Effector CD4-positive, alpha-beta T cell (primary cell): ENCODE measurements around the gene DNAI1.

Source experiments
- DNase-seq: peaks from one replicate; pipeline ENCODE4 v3.0.0-alpha.2; 2020

DNAI1 gene

DNA sequence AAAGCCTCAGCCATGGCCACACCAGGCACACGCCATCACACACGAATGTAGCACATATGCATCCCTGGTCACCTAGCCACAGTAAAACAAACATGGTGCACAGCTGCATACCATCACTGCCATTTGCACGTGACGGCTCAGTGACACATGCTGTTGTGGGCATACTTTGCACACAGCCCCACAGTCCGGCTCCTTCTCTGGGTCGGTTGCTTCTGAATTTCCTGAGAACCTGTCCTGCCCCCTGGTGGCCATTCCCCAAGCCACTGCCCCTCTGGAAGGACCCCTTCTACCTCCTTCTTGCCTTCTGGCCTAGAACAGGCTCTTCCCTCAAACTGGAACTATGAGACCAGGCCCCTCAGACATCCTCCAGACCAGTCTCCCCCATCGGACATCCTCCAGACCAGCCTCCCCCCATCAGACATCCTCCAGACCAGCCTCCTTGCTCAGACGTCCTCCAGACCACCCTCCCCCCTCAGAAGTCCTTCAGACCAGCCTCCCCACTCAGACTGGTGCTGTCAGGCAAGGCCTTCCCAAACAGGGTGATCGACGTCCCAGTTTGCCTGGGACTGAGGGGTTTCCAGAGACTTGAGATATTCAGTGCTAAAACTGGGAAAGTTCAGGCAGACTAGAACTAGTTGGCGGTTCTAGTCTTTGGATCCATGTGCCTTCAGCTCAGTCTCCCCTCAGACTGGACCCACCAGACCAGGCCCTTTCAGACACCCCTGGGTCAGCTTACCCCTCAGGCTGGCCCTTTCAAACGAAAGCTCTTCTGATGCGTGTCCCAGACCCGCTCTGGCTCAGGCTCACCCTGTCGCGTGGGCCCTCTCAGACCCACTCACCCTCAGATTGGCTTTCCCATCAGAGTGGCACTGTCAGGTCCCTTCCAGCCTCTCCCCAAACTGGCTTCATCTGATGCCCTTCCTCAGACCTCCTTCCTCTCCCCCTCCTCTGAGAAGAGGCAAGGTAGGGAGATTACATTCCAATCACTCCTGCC, 88.5 kb downstream of the DNAI1 start:
- DNase-seq, result peak; percentile 14

DNA sequence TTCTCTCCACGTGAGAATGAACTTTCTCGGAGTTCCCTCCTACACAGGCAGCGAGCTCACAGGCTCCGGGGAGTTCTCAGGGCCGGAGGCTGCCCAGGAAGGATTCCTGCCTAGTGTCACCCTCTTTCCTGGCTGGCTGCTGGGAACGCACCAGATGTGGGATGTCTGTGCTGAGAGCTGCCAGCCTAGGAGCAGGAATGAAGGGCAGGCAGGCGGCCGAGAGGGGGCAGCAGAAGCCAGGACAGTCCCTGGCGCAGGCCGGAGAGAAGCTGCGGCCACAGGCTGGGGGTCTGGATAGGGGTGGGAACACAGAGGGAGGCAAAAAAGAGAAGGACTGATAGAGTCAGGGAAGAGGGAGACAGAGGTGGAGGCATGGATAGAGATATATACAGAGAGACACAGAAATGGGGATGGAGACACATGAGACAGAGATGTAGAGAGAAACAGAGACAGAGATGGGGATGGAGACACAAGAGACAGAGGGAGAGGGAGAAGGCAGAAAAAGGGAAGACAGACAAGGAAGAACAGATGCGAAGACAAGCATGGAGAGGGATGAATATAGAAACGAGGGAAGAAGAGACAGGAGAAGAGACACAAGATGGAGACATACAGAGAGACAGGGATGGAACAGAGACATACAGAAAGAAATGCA, 89.5 kb downstream of the DNAI1 start:
- DNase-seq, result no peak

DNA sequence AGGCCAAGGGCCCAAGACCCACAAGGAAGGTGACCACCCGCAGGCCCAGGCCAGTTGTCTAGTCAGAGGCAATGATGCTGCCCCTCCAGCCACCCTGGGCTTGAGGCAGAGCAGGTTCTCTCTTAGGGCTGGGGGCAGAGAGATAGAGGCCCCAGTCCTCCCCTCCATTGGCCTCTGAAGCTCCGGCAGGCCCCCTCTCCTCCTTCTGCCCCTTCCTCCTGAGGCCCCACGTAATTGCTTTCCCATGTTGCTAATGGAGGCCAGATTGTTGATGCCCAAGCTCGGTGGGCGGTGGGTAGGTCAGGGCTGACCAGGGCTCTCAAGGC, 90.8 kb downstream of the DNAI1 start:
- DNase-seq, result no peak

DNA sequence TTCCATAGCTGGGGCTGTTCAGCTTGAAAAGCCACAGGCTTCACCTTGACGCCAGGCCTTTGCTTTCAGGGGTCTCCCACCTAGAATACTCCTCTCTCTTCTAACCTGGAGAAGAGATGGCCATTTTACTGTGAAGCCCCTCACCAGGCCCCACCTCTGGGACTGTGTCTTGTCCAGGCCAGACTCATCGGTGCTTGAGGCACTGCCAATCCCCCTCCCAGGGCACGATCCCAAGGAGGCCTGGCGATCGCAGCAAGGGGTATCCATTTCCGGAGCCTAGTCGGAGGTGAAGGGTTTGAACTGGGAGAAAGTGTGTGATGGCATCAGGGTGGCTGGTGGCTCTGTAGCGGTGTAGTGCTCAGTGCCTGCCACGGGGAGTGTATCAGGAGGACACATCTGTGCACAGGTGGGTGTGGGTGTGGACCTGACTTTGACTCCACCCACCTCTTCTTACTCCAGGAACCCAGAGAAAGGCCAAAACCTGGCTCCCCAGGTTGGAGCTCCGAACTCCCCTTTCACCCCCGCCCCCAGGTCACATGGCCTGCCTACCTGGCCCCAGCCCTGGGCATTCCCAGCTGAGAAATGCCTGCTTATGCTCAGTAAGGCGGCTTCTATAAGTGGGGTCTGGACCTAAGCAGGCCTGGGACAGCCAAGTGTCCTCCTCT, 91.5 kb downstream of the DNAI1 start:
- no peak for DNase-seq

DNA sequence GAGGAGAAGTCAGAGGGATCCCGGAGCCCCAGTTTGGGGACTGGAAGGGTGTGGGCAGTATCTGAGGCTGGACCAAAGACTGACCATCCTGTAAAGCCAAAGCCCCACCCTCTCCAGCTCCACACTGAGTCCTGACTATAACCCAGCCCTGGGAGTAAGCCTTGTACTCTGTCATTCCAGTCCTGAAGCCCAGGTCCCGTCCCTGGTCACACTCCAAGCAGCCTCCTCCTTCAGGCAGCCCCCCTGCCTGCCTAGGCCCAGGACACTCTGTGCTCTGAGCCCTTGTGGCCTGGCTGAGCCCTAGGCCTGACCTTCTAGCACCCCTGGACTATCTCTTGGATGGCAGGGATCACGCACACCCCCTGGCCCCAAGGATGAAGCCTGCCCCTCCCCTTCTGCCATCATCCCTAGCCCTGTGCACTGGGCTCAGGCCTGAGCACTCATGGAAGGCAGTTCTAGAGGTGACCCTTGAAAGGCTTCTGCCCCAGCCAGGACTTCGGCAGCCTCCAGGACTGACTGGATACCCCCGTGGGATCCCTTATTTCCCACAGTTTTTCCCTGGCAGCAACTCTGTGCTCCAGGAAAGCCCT, 92.2 kb downstream of the DNAI1 start:
- DNase-seq, result no peak

DNA sequence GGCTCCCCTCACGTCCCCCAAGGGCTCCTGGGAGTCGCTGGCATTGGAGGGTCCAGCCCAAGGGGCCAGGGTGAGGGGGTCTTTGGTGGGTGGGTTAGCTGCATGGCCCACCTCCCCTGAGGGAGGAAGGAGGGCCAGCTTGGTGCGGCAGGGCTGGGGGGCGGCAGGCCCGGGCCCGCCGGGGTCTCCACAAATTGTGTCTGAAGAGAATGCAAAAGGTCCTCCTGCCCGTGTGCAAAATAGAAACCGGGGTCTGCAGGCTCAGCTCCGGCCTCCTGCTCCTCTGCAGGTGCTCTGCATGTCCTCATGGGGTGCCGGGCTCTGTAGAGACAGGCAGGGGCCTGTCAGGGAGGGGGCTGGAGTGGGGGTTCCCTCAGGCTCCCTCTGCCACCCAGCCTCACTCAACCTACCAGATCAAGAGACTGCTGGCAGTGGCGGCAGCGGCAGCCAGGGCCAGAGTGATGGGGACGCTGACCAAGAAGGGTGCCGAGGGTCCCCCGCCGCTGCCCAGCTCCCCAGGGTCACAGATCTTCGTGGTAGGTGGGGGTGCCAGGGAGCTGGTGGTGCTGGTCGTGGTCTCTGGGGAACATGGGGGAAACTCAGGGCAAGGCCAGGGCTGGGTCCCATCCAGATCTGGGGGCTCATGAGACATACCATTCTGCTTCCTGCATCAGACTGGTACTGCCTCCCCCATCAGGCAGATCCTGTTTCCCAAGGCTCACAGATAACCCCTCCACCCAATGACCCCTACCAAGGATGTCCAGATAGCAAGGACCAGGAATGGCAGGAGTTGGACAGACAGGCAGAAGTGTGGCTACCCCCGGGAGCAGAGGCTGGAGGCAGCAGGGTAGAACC, 93.4 kb downstream of the DNAI1 start:
- no peak for DNase-seq

DNA sequence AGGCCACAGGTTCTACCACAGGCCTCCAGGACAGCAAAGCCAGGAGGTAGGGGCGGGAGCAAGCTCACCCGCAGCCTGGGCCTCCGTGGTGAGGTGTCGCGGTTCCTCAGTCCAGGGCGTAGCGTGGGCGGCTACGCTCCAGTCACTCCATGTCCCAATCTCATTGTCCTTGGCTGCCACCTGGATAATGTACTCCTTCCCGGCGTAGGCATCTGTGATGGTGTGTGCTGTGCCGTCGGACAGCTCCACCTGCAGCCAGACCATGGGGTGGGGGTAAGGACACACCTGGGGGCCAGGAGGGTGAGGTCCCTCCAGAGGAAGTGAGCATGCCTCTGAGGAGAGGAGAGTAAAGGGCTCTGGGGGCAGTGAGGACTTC, 94.0 kb downstream of the DNAI1 start:
- no peak for DNase-seq

DNA sequence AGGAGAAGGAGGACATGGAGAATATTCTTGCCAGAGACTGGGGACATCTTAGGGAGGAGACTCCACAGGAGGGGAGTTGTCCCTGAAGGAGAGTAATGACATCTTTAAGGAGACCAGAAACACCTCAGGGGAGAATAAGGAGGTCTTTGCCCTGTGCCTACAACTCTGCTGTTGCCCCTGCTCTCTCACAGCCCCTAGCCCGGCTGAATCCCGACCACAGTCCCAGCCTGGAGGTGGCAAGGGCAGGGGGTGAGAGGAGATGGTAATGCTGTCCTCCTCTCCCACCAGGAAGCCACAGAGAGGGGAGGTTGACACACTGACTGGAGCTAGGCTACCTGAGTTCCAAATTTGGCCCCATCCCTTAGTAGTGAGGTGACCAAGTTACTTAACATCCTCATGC, 94.4 kb downstream of the DNAI1 start:
- no peak for DNase-seq

DNA sequence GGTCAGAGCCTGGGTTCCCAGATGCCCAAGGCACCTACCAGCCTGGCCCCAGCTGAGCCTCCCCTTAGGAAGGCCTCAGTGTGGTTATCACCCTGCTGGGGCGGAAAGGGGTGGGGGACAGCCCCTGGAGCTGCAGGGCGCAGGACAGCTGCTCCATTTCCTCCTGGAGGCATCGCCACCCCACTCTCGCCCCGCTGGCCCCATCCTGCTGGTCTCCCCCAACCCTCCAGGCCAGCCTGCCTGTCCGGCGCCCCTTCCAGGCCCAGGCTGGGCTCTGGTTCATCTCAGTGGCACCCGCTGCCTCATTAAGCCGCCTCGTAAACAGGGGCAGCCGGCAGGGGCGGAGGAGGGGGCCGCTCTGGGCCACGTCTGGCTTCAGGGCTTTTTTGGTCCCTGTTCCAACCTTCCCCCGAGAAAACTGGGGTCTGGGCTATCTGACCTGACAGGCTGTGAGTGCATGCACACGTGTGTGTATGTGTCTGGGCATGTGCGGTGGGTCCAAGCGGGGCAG, 95.0 kb downstream of the DNAI1 start:
- no peak for DNase-seq

DNA sequence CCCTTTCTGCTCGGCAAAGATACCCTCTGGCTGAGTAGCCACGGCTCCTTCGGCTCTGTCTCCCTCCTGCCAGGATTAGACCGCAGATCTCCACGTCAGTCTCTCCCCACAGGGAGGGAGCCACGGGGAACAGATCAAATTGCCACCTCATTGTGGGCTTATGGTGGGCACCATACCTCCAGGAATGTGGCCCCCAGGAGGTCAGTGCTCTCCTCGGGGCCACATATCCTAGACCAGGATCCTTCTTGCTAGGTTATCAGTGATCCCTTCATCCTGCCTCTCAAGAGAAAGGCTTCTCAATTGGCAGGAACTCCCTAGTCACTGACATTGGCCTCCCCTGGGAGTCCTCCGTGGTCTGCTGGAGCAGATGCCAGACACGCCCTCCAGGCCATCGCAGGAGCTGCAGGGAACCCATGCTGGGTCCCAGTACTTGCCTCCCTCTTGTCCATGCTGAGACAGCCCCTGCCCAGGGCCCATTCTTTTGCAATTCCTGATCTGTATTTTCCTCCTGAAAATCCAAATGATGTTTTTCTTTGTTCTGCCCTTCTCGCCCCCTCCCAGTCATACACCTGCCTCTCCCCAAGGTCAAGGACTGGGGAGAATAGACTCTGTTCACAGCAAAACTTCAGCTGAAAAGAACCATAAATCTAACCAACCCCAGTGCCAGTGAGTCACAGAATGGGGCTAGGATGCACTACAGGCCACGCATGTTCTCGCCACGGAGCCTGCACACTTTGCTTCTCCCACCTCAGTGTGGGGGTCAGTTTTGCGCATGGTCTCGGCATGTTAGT, 95.8 kb downstream of the DNAI1 start:
- no peak for DNase-seq

DNA sequence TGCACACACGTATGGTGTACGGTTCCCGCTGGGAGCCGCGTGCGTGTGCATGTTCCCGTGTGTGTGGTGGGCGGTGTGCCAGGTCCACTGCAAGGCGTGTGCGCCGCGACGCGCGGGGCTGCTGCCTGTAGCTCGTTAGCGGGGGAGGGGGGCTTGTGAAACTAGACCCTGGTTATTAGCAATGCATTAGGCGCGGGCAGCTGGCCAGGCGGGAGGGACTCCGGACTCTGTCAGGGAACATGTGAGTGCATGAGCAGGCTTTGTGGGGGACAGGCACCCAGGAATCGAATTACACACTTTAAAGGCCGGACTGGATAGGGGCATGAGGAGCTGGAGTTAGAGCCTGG, 96.4 kb downstream of the DNAI1 start:
- no peak for DNase-seq

DNA sequence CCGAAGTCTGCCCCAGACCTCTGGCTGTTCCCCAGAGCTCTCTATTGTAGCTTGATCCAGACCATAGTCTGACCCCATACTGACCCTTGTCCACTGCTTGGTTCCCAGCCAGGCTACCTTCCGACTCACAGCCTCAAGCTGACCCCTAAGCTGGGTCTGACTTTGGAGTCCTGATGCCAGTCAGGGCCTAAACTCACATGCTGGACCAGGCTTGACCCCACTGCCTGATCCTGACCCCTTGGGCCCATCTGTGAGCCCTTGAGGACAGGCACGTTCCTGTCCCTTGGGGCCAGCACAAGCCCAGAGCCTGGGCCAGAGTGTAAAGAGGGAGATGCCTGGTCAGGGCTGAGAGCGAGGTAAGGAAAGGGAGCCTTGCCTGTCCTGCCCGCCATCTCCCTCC, 96.9 kb downstream of the DNAI1 start:
- DNase-seq, result no peak

DNA sequence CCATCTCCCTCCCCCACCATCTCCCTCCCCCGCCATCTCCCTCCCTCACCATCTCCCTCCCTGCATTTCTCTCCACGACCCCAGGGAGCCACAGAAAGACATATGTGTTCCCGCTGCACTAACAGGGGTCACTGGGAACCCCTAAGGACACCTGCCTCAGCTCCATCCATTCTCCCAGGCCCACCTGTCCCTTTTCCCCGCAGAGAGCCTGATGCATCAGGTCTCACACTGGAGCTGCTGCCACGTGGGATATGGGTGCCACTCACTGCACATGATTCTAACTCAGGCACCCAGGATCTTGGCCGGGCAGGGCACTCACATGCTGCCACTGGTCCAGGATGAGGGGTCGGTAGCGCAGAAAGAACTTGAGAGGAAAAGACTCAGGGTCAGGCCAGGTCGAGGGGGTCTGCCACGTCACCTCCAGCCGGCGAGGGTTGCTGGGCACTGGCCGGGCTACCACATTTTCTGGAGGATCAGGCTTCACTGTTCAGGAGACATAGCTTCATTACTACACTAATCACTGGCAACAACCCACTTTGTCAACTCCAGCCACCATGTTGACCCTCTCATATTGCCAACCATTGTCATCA, 97.4 kb downstream of the DNAI1 start:
- no peak for DNase-seq

DNA sequence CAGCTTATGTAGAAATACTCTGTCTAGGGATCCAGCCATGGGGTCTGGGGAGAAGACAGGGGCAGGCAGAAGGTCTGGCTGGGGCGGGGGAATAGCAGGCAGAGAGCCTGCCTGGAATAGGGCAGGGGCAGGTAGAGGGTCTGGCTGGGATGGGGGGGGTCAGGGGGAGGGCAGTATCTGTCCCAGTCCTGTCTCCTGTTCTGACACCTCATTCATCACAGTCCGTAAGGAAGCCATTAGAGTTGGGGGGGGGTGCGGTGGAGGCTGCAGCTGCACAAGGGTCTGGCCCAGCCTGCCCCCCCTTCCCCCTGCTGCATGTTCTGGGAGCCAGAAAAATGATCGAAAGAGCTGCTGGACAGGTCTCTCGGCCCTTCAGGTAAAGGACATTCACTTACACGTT, 98.3 kb downstream of the DNAI1 start:
- no peak for DNase-seq

DNA sequence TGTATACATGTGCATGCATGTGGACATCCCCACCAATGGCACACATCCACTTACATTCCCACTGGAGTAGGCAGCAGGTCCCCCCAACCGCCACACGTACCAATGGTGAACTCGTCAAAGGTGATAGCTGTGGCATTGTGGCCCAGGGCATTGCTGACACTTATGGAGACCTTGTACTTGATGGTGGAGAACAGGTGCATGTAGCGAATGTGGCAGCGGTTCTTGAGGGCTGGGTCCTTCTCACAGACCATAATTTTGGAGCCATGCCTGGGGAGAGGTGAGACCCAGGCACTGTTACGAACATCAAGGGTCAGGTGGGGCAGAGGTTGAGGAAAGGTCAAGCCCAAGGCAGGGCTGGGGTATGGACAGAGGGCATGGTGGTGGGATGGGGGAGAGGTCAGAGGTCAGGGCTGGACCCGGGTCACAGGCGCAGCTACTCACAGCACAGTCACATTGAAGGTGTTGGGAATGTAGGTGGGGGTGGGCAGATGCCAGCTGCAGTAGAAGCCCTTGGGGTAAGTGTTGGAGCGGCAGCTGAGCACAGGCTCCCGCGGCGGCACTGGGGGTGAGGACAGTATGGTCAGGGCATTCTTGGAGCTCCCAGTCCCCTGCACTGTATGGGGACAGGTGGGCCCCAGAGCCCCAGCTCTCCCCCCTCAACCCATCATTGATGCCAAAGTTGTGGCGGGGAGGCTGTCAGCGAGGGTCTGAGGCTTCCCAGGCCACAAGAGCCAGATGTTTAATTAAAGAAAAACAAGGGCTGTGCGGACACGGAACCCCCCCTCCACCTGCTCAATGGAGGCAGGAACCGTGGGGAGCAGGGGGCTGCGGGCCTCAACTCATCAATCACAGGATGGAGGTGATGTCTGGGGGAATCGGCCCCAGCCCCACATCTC, 99.1 kb downstream of the DNAI1 start:
- no peak for DNase-seq

DNA sequence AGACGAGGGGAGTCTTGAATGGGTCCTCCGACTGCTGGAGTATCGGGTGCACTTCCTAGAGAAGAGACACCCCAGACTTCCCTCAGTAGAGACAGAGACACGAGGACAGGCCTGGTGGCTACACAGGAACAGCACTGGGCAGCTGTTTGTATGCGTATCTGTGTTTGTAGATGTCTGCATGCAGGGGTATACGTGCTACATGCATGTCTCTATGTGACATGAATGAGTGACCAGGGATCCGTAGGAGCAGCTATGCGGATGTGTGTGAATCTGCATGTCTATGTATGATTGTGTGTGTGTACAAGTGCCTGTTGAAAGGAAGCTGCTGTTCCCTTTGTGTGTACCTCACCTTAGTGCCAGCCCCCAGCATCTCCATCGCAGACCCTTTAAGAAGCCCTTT, 99.8 kb downstream of the DNAI1 start:
- no peak for DNase-seq

DNA sequence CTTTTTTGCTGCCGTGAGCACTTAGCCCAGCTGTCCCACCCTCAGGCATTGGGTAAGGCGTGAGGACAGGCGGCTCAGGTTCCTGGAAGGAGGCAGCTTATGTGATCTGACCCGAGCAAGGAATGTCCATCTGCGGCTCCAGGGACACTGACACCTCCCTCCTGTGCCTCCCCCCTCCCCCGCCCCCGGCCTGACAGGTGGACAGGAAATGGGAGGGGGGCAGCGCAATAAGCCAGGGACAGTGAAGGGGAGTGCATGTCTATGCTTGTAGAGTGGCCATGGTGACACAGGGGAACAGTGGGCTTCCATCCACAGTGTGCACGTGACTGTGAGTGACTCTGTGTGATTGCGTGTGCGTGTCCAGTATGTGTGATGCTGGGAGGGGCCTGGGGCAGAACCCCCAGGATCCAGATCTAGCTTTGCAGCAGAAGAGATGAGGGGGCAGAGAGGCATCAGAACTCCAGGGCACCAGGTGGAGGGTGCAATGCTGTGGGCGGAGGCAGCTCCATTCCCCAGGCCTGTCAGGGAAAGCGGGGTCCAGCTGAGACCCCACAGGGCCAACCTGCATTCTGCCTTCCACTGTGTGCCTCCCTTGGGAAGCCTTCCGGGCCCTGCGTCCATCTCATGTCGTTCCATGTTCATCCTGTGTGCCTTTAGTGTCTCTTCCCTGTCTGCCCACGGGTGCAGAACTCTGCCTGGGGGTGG, 100.5 kb downstream of the DNAI1 start:
- no peak for DNase-seq

DNA sequence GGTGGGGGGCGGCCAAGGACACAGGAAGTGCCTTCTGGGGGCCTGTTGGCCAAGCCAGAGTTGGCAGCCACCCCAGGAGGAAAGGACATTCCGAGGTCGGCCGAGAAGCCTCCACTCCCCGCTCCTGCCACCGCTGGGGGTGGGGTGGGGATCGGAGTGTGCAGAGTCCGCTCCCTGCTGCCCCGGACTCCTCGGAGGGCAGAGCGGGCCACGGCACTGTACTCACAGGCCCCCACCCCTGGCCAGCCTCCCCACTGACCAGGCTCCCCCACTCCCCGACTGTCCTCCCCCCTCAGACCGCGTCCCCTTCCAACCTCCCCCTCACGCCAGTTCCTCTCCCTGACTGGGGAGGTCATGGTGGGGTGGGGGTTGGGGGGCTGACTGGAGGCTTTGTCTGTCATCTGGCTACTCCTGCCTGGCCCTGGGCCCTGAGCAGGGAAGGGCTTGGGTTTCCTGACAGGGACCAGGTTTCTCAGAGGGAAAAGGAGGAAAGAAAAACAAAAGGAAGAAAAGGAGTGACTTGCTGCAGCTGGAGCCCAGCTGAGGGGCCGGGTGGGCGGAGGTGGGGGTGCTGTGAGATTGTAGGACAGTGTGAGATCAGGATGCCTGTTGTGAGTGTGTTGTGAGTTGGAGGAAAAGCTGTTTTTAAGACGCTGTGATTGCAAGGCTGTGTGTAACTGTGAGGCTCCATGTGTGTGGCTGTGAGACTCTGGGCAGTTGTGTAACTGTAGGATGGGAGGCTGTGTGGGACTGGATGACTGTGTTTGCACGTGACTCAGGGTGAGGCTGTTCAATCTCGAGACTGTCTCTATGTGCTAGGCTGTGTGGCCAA, 101.2 kb downstream of the DNAI1 start:
- no peak for DNase-seq
